MM.1S (cell line): ENCODE results near the gene SAMD5.

ENCODE experiments used
- DNase-seq: peaks from one replicate; pipeline ENCODE4 v3.0.0-alpha.2; 2015
- H2AFZ ChIP-seq: fragments of 300-600 bp; sonication (generic); 2 replicates; pipeline ENCODE4 v1.6.0; 2016; ENCODE audit warnings: antibody characterized with exemption, low read length
- H3F3A ChIP-seq: fragments of 300-600 bp; sonication (generic); 2 replicates; pipeline ENCODE4 v1.6.1; 2016; ENCODE audit warnings: mild to moderate bottlenecking, antibody characterized with exemption, low read length, moderate library complexity, mixed read lengths; ENCODE audit not compliant: insufficient read depth
- H3K27ac ChIP-seq: fragments of 300-600 bp; sonication (generic); 2 replicates; pipeline ENCODE4 v1.5.1; 2016; ENCODE audit warnings: mild to moderate bottlenecking, low read length
- H3K27me3 ChIP-seq: fragments of 300-600 bp; sonication (generic); replicated peaks from 2 replicates; pipeline ENCODE4 v1.6.0; 2016; ENCODE audit warnings: low read length; ENCODE audit not compliant: insufficient read depth
- H3K36me3 ChIP-seq: fragments of 300-600 bp; sonication (generic); replicated peaks from 2 replicates; pipeline ENCODE4 v1.6.1; 2016; ENCODE audit warnings: mild to moderate bottlenecking, low read length, mixed read lengths; ENCODE audit not compliant: insufficient read depth
- H3K4me1 ChIP-seq: fragments of 300-600 bp; sonication (generic); 2 replicates; pipeline ENCODE4 v1.6.1; 2016; ENCODE audit warnings: low read length, mixed read lengths
- H3K4me2 ChIP-seq: fragments of 300-600 bp; sonication (generic); 2 replicates; pipeline ENCODE4 v1.6.0; 2016; ENCODE audit warnings: low read depth, low read length
- H3K4me3 ChIP-seq: fragments of 300-600 bp; sonication (generic); 2 replicates; pipeline ENCODE4 v1.5.1; 2016; ENCODE audit warnings: low read length, mixed read lengths
- H3K79me2 ChIP-seq: fragments of 300-600 bp; sonication (generic); 2 replicates; pipeline ENCODE4 v1.6.1; 2016; ENCODE audit warnings: mixed run types, low read length, mixed read lengths
- H3K9ac ChIP-seq: fragments of 300-600 bp; sonication (generic); 2 replicates; pipeline ENCODE4 v1.6.1; 2016; ENCODE audit warnings: low read length, mixed read lengths
- H3K9me2 ChIP-seq: fragments of 300-600 bp; sonication (generic); replicated peaks from 2 replicates; pipeline ENCODE4 v1.6.1; 2016; ENCODE audit warnings: mild to moderate bottlenecking, low read length, mixed read lengths; ENCODE audit not compliant: insufficient read depth
- H3K9me3 ChIP-seq: fragments of 300-600 bp; sonication (generic); replicated peaks from 2 replicates; pipeline ENCODE4 v1.6.1; 2016; ENCODE audit warnings: mild to moderate bottlenecking, low read length, mixed read lengths; ENCODE audit not compliant: insufficient read depth
- H4K20me1 ChIP-seq: fragments of 300-600 bp; sonication (generic); 2 replicates; pipeline ENCODE4 v1.6.1; 2016; ENCODE audit warnings: mild to moderate bottlenecking, low read length, moderate library complexity, mixed read lengths; ENCODE audit not compliant: insufficient read depth
- EZH2 ChIP-seq: fragments of 300-600 bp; sonication (generic); optimal IDR thresholded peaks from 2 replicates; pipeline ENCODE3; 2017; ENCODE audit warnings: low read depth, mild to moderate bottlenecking, antibody characterized with exemption, low read length, mixed read lengths
- EZH2phosphoT487 ChIP-seq: fragments of 300-600 bp; sonication (generic); IDR thresholded peaks from 2 replicates; pipeline ENCODE4 v1.6.1; 2018; ENCODE audit warnings: antibody characterized with exemption, low read length
- TF ChIP-seq, protein P1 (sequence below): fragments of 300-600 bp; sonication (generic); IDR thresholded peaks from 2 replicates; pipeline ENCODE4 v1.5.1; 2016; ENCODE audit warnings: antibody characterized with exemption, low read length, mixed read lengths

Gene SAMD5

DNA sequence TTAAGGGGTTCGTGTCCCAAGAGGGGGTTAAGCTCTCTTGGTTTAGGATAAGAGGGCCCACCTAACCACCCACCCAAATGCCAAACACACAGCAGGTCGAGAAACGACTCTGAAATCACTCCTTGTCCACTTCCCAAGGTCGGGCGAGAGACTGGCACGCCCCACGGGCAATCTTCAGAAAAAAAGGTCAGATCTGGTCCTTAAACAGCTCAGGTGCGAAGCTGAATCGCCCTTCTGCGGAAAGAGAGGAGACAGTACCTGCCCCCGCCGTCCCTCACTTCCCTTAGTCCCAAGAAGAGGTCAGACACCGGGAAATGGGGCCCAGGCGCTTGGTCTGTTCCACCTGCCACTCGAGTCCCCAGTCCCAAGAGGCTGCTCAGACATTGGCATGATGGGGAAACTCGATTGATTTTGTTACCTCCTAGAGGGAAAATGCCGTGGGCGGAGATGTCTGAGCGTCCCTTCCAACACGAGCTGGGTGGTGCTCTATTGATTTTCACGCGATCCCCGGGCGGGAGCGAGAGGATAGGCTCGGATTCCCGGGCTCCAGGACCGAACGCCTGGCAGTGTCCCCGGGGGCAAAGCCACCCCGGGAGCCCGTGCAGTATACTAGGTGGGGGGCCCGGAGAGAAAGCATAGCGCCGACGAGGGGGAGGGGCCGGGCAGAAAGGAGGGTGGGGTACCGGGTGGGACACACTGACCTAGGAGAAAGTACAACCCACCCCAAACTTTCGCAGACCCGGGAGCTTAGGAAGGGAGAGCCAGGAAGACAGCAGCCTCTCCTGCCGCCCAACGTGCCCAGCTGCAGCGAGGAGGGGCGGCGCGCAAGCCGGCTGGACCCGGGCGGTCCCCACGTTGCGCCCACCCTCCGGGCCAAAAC, 1.1 kb upstream of the SAMD5 start:
- no peaks in the 10 kb centered on the region for H4K20me1 ChIP-seq
- H3K4me2 ChIP-seq: peak overlapping the region; percentile 66
- no peak for DNase-seq
- H2AFZ ChIP-seq: peak overlapping the region; percentile 38
- H3K9me3 ChIP-seq: no peaks in the 10 kb centered on the region
- peak overlapping the region; percentile 57 for H3K4me3 ChIP-seq
- H3K9me2 ChIP-seq: no peaks in the 10 kb centered on the region
- no peaks in the 10 kb centered on the region for H3K36me3 ChIP-seq
- no peaks in the 10 kb centered on the region; the same call in none of the 2 replicates for H3K27me3 ChIP-seq
- H3K79me2 ChIP-seq: no peaks in the 10 kb centered on the region
- TF ChIP-seq, protein P1, sequence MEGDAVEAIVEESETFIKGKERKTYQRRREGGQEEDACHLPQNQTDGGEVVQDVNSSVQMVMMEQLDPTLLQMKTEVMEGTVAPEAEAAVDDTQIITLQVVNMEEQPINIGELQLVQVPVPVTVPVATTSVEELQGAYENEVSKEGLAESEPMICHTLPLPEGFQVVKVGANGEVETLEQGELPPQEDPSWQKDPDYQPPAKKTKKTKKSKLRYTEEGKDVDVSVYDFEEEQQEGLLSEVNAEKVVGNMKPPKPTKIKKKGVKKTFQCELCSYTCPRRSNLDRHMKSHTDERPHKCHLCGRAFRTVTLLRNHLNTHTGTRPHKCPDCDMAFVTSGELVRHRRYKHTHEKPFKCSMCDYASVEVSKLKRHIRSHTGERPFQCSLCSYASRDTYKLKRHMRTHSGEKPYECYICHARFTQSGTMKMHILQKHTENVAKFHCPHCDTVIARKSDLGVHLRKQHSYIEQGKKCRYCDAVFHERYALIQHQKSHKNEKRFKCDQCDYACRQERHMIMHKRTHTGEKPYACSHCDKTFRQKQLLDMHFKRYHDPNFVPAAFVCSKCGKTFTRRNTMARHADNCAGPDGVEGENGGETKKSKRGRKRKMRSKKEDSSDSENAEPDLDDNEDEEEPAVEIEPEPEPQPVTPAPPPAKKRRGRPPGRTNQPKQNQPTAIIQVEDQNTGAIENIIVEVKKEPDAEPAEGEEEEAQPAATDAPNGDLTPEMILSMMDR: no peak
- TF ChIP-seq EZH2phosphoT487 (no peak), EZH2 (no peak)
- H3F3A ChIP-seq: no peaks in the 10 kb centered on the region
- no peaks in the 10 kb centered on the region for H3K4me1 ChIP-seq
- no peak overlapping the region for H3K27ac ChIP-seq
- H3K9ac ChIP-seq: no peak overlapping the region

DNA sequence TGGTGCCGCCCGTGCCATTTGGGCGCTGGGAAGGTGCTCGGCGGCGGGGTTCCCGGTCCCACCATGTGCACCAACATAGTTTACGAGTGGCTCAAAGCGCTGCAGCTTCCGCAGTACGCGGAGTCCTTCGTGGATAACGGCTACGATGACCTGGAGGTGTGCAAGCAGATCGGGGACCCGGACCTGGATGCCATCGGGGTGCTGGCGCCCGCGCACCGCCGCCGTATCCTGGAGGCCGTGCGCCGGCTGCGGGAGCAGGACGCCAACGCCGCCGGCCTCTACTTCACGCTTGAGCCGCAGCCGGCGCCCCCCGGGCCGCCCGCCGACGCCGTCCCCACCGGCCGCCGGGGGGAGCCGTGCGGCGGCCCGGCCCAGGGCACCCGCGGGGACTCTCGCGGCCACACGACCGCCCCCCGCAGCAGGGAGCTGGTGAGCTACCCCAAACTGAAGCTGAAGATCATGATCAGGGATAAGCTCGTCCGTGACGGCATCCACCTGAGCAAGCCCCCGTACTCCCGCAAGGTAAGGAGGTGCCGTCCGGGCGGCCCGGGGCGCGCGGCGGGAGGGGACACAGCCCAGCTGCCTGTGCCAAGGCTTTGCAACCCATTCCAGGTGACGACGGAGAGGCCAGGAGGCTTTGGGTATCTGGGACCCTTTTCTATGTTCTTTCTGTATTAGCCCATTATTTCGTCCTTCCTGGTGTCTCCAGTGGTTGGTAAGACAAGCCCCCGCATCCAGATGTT, 547 bp downstream of the SAMD5 start:
- Histone ChIP-seq H3K4me3 (no peak overlapping the region), H3K27me3 (no peaks in the 10 kb centered on the region; the same call in none of the 2 replicates)

DNA sequence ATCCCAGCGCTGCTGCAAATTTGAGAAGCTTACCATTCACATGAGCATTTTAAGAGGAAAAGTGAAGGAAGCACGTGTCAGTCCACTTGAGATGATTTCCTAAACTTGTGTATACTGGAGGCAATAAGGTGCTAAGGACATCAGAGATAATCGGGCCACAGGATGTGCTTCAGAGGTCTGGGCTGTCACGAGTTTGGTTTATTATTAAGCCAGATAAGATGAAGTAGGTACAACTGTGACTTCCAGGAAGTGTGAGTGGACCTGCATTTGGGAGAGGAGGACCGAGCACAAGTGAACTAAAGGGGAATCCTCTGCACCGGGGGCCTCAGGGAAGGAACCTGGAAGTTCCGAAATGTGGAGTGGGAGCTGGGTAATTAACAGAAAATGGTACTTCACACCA, 1.4 kb downstream of the SAMD5 start:
- Histone ChIP-seq H3F3A (no peaks in the 10 kb centered on the region), H3K4me2 (no peak overlapping the region), H3K36me3 (no peaks in the 10 kb centered on the region), H3K9me3 (no peaks in the 10 kb centered on the region), H4K20me1 (no peaks in the 10 kb centered on the region), H3K27ac (no peak overlapping the region), H3K79me2 (no peaks in the 10 kb centered on the region), H3K9me2 (no peaks in the 10 kb centered on the region), H3K27me3 (no peaks in the 10 kb centered on the region; the same call in none of the 2 replicates), H3K4me1 (no peaks in the 10 kb centered on the region), H3K4me3 (no peak overlapping the region), H3K9ac (no peak overlapping the region), H2AFZ (no peak overlapping the region)
- DNase-seq: no peak
- no peak for TF ChIP-seq EZH2
- no peak for TF ChIP-seq EZH2phosphoT487
- TF ChIP-seq, protein P1: no peak

More for the DNA sequence above, 547 bp downstream of the SAMD5 start:
- H3K4me2 ChIP-seq: no peak overlapping the region
- no peak overlapping the region for H3K27ac ChIP-seq
- no peak for DNase-seq
- H2AFZ ChIP-seq: no peak overlapping the region
- no peaks in the 10 kb centered on the region for H4K20me1 ChIP-seq
- H3K79me2 ChIP-seq: no peaks in the 10 kb centered on the region
- no peak overlapping the region for H3K9ac ChIP-seq
- no peaks in the 10 kb centered on the region for H3K9me3 ChIP-seq
- H3K9me2 ChIP-seq: no peaks in the 10 kb centered on the region
- no peak for TF ChIP-seq EZH2
- TF ChIP-seq, protein P1: no peak
- no peak for TF ChIP-seq EZH2phosphoT487
- H3K36me3 ChIP-seq: no peaks in the 10 kb centered on the region
- H3K4me1 ChIP-seq: no peaks in the 10 kb centered on the region
- H3F3A ChIP-seq: no peaks in the 10 kb centered on the region
